Measurements from ENCODE around the gene MYEOV.

MYEOV gene

GRCh38 chr11:69293819-69294505 lies at the start of gene MYEOV:
TSS of gene MYEOV (plus strand) at chr11:69294155. CDS start at chr11:69295355, 1,200 bp downstream.
- DNase-seq, result peak; percentile 92

- no peak for DNase-seq
Observed at GRCh38 chr11:69244266-69244665, 49.7 kb upstream of the MYEOV start.

GRCh38 chr11:69245041-69245440 lies 48.9 kb upstream of the MYEOV start:
- no peak for DNase-seq

GRCh38 chr11:69245491-69246345 lies 48.2 kb upstream of the MYEOV start:
- DNase-seq, result no peak

GRCh38 chr11:69249311-69250185 lies 44.4 kb upstream of the MYEOV start:
- DNase-seq, result no peak

- DNase-seq, result no peak
Observed at GRCh38 chr11:69250186-69251056, 43.5 kb upstream of the MYEOV start.

GRCh38 chr11:69251057-69251393 lies 42.9 kb upstream of the MYEOV start:
- no peak for DNase-seq

- DNase-seq, result no peak
Observed at GRCh38 chr11:69251639-69252489, 42.1 kb upstream of the MYEOV start.

- DNase-seq, result no peak
Observed at GRCh38 chr11:69252490-69252837, 41.5 kb upstream of the MYEOV start.

GRCh38 chr11:69253028-69253427 lies 40.9 kb upstream of the MYEOV start:
- DNase-seq, result peak; percentile 8

- DNase-seq, result no peak
Observed at GRCh38 chr11:69257134-69257533, 36.8 kb upstream of the MYEOV start.

GRCh38 chr11:69257838-69258658 lies 35.9 kb upstream of the MYEOV start:
- DNase-seq, result no peak

GRCh38 chr11:69259096-69259495 lies 34.9 kb upstream of the MYEOV start:
- DNase-seq, result no peak

GRCh38 chr11:69260622-69261021 lies 33.3 kb upstream of the MYEOV start:
- DNase-seq, result no peak

GRCh38 chr11:69261116-69261515 lies 32.8 kb upstream of the MYEOV start:
- DNase-seq, result no peak

GRCh38 chr11:69262918-69263735 lies 30.8 kb upstream of the MYEOV start:
- no peak for DNase-seq

- DNase-seq, result peak; percentile 9
Observed at GRCh38 chr11:69263736-69264052, 30.3 kb upstream of the MYEOV start.

- no peak for DNase-seq
Observed at GRCh38 chr11:69264486-69264885, 29.5 kb upstream of the MYEOV start.

GRCh38 chr11:69265210-69265609 lies 28.7 kb upstream of the MYEOV start:
- DNase-seq, result no peak

Data from hematopoietic multipotent progenitor cell treated with erythropoietin and hydrocortisone succinate and interleukin-3 and kit ligand, for 6 days (in vitro differentiated cells).